GM12874 (cell line): Measurements from ENCODE around the gene CASP7.

Experiments used
- CTCF ChIP-seq: IDR thresholded peaks from 2 replicates; pipeline ENCODE4 v1.5.1; 2011; ENCODE audit warnings: low read depth, mild to moderate bottlenecking, control low read depth, low read length, moderate library complexity; ENCODE audit not compliant: insufficient read depth

CASP7 gene

GRCh38 chr10:113754768-113755167 is 75.1 kb downstream of the CASP7 start:
- no peak for TF ChIP-seq CTCF

- no peak for TF ChIP-seq CTCF
Observed at GRCh38 chr10:113756940-113757543, 77.3 kb downstream of the CASP7 start.

- no peak for TF ChIP-seq CTCF
Observed at GRCh38 chr10:113762083-113762482, 82.4 kb downstream of the CASP7 start.

- no peak for TF ChIP-seq CTCF
Observed at GRCh38 chr10:113764582-113764981, 84.9 kb downstream of the CASP7 start.

GRCh38 chr10:113765910-113766309 is 86.2 kb downstream of the CASP7 start:
- TF ChIP-seq CTCF = no peak

- no peak for TF ChIP-seq CTCF
Observed at GRCh38 chr10:113767222-113767621, 87.5 kb downstream of the CASP7 start.

GRCh38 chr10:113770346-113770745 is 90.6 kb downstream of the CASP7 start:
- no peak for TF ChIP-seq CTCF
